DND-41 (cell line): Measurements from ENCODE around the gene HNF1A.

Experiments
- ATAC-seq: fragments of 200-7000 bp; cut with Tn5 transposase; 3 replicates; pipeline ENCODE4 v1.9.1; 2021; ENCODE audit warnings: low read depth; ENCODE audit not compliant: insufficient read depth
- DNase-seq: peaks from one replicate; pipeline ENCODE4 v3.0.0-alpha.2; 2020
- H2AFZ ChIP-seq: 2 replicates; pipeline ENCODE4 v1.6.0; 2012; ENCODE audit warnings: low read depth, low read length
- H3K27ac ChIP-seq: 2 replicates; pipeline ENCODE4 v1.5.1; 2012; ENCODE audit warnings: low read length, inconsistent platforms
- H3K27me3 ChIP-seq: fragments of 200-600 bp; sonication (generic); 2 replicates; pipeline ENCODE4 v1.6.0; 2012; ENCODE audit warnings: low read length, mild to moderate bottlenecking, inconsistent platforms; ENCODE audit not compliant: insufficient read depth, poor library complexity
- H3K36me3 ChIP-seq: 2 replicates; pipeline ENCODE4 v1.5.1; 2012; ENCODE audit warnings: low read length, inconsistent platforms; ENCODE audit not compliant: insufficient read depth
- H3K4me1 ChIP-seq: 2 replicates; pipeline ENCODE4 v1.5.1; 2012; ENCODE audit warnings: mild to moderate bottlenecking, low read length; ENCODE audit not compliant: insufficient read depth
- H3K4me2 ChIP-seq: 2 replicates; pipeline ENCODE4 v1.6.0; 2012; ENCODE audit warnings: mild to moderate bottlenecking, moderate library complexity, low read length, inconsistent platforms; ENCODE audit not compliant: insufficient read depth
- H3K4me3 ChIP-seq, 2 experiments: fragments of 200-600 bp in 1 of 2; shearing (Covaris generic) in 1 of 2; 2 replicates each; pipeline ENCODE4 v1.5.1; 2012 to 2016; ENCODE audit warnings: inconsistent platforms in 2 of 2, low read length in 2 of 2, mild to moderate bottlenecking in 2 of 2, low read depth in 1 of 2, moderate library complexity in 1 of 2
- H3K79me2 ChIP-seq: 2 replicates; pipeline ENCODE4 v1.6.0; 2012; ENCODE audit warnings: low read length, inconsistent platforms; ENCODE audit not compliant: insufficient read depth
- H3K9ac ChIP-seq: 2 replicates; pipeline ENCODE4 v1.6.0; 2012; ENCODE audit warnings: low read depth, mild to moderate bottlenecking, inconsistent platforms, low read length, moderate library complexity
- H3K9me3 ChIP-seq: 2 replicates; pipeline ENCODE4 v1.5.1; 2012; ENCODE audit warnings: low read length, moderate library complexity, mild to moderate bottlenecking, inconsistent platforms; ENCODE audit not compliant: insufficient read depth, severe bottlenecking
- H4K20me1 ChIP-seq: 2 replicates; pipeline ENCODE4 v1.6.0; 2012; ENCODE audit warnings: low read length; ENCODE audit not compliant: insufficient read depth
- EZH2 ChIP-seq: IDR thresholded peaks from 3 replicates; pipeline ENCODE4 v1.6.1; 2012; ENCODE audit warnings: borderline replicate concordance, low read depth, mild to moderate bottlenecking, moderate library complexity, low read length, inconsistent platforms; ENCODE audit not compliant: severe bottlenecking
- TF ChIP-seq, protein P1 (sequence below): IDR thresholded peaks from 2 replicates; pipeline ENCODE4 v1.5.1; 2012; ENCODE audit warnings: borderline replicate concordance, low read length, moderate library complexity, mild to moderate bottlenecking; ENCODE audit not compliant: poor library complexity, severe bottlenecking; ENCODE audit errors: extremely low read depth

Gene HNF1A

GRCh38 chr12:120998435-120998834 is 20.1 kb downstream of the HNF1A start:
- H3K36me3 ChIP-seq, result peaks cover 5% of the 10 kb centered on the region
- H3K27ac ChIP-seq, result no peak overlapping the region
- no peaks in the 10 kb centered on the region for H3K4me1 ChIP-seq
- TF ChIP-seq EZH2, result no peak
- TF ChIP-seq, protein P1, sequence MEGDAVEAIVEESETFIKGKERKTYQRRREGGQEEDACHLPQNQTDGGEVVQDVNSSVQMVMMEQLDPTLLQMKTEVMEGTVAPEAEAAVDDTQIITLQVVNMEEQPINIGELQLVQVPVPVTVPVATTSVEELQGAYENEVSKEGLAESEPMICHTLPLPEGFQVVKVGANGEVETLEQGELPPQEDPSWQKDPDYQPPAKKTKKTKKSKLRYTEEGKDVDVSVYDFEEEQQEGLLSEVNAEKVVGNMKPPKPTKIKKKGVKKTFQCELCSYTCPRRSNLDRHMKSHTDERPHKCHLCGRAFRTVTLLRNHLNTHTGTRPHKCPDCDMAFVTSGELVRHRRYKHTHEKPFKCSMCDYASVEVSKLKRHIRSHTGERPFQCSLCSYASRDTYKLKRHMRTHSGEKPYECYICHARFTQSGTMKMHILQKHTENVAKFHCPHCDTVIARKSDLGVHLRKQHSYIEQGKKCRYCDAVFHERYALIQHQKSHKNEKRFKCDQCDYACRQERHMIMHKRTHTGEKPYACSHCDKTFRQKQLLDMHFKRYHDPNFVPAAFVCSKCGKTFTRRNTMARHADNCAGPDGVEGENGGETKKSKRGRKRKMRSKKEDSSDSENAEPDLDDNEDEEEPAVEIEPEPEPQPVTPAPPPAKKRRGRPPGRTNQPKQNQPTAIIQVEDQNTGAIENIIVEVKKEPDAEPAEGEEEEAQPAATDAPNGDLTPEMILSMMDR, result no peak
- no peak overlapping the region for H3K9ac ChIP-seq
- no peaks in the 10 kb centered on the region for H3K27me3 ChIP-seq
- no peak for ATAC-seq
- no peak for DNase-seq
- no peak overlapping the region for H3K4me3 ChIP-seq
- no peaks in the 10 kb centered on the region for H3K79me2 ChIP-seq
- no peak overlapping the region for H3K4me2 ChIP-seq
- peaks cover 6% of the 10 kb centered on the region for H4K20me1 ChIP-seq
- no peaks in the 10 kb centered on the region for H3K9me3 ChIP-seq
- no peak overlapping the region for H2AFZ ChIP-seq

DNA sequence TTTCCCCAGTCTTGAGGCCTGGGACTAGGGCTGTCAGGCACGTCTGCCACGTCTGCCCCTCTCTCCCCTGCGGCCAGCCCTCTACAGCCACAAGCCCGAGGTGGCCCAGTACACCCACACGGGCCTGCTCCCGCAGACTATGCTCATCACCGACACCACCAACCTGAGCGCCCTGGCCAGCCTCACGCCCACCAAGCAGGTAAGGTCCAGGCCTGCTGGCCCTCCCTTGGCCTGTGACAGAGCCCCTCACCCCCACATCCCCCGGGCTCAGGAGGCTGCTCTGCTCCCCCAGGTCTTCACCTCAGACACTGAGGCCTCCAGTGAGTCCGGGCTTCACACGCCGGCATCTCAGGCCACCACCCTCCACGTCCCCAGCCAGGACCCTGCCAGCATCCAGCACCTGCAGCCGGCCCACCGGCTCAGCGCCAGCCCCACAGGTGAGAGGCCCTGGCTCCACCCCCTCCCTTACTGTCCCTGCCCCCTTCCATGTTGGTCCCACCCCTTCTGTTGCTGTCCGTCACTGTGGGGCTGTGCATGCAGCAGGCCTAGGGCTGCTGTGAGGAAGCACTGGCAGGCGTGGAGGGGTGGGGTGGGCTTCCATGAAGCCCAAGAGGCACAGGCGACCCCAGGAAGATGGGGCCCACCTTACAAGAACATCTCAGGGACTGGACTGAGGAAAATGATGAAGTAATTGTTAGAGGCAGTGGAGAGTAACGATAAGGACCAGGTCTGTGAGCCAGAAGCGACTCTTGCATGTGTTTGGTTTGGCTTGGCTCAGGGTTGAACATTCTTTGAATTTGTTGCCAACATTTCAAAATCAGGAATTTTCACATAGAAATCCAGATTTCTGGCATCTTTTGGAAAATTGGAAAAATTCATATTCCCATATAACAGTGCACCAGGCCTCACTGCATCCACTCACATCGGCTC is 21.1 kb downstream of the HNF1A start:
- DNase-seq (no peak), ATAC-seq (no peak)
- Histone ChIP-seq H3K4me1 (no peaks in the 10 kb centered on the region), H3K4me3 (no peak overlapping the region), H3K79me2 (no peaks in the 10 kb centered on the region), H3K4me2 (no peak overlapping the region), H2AFZ (no peak overlapping the region), H3K36me3 (peaks cover 15% of the 10 kb centered on the region), H4K20me1 (peaks cover 6% of the 10 kb centered on the region), H3K27me3 (no peaks in the 10 kb centered on the region), H3K27ac (no peak overlapping the region), H3K9me3 (no peaks in the 10 kb centered on the region), H3K9ac (no peak overlapping the region)
- TF ChIP-seq, protein P1, result no peak
- no peak for TF ChIP-seq EZH2

GRCh38 chr12:121000530-121000929 is 22.2 kb downstream of the HNF1A start:
- Histone ChIP-seq H2AFZ (no peak overlapping the region), H3K9me3 (no peaks in the 10 kb centered on the region), H3K27ac (no peak overlapping the region), H3K4me3 (no peak overlapping the region), H3K4me2 (no peak overlapping the region), H3K9ac (no peak overlapping the region), H4K20me1 (peaks cover 6% of the 10 kb centered on the region), H3K79me2 (no peaks in the 10 kb centered on the region), H3K27me3 (no peaks in the 10 kb centered on the region), H3K36me3 (peaks cover 23% of the 10 kb centered on the region), H3K4me1 (no peaks in the 10 kb centered on the region)
- ATAC-seq (peak; percentile 53), DNase-seq (peak; percentile 24)
- TF ChIP-seq EZH2, result no peak
- TF ChIP-seq, protein P1, result no peak
